Stimulated activated CD8-positive, alpha-beta memory T cell treated with anti-CD3 and anti-CD28 coated beads, Interleukin-2, amount 100 ng/mL, for 1 hour (primary cell): ENCODE results near the gene TOMT.

Source experiments
- DNase-seq, 2 donors: peaks; one replicate each; pipeline ENCODE4 v3.0.0-alpha.2; 2020; ENCODE audit warnings: low read depth in 2 of 2

The TOMT gene

GRCh38 chr11:72088076-72088808 is 17.5 kb upstream of the TOMT start:
- no peak for DNase-seq

- DNase-seq, result peak in 1 of 2 donors; percentile 44
These were observed 14.4 kb upstream of the TOMT start for GRCh38 chr11:72091292-72091691.

GRCh38 chr11:72098741-72099140 is 7.0 kb upstream of the TOMT start:
- no peak for DNase-seq

GRCh38 chr11:72100009-72100408 is 5.7 kb upstream of the TOMT start:
- DNase-seq, result no peak

- no peak for DNase-seq
These were observed 5.3 kb upstream of the TOMT start for GRCh38 chr11:72100462-72100861.

- no peak for DNase-seq
These were observed 3.6 kb upstream of the TOMT start for GRCh38 chr11:72102162-72102561.

GRCh38 chr11:72102631-72102945 is 3.1 kb upstream of the TOMT start:
- no peak for DNase-seq

GRCh38 chr11:72102946-72103753 is 2.6 kb upstream of the TOMT start, which contains the start of gene LAMTOR1:
TSS of gene LAMTOR1 (minus strand) at chr11:72103297. CDS start at chr11:72103224, 73 bp downstream.
- DNase-seq, result peak; percentile 96

GRCh38 chr11:72103754-72104167 is 2.0 kb upstream of the TOMT start:
- no peak for DNase-seq

GRCh38 chr11:72111300-72112142 is 5.8 kb downstream of the TOMT start:
- no peak for DNase-seq

- peak; percentile 95 to 98 for DNase-seq
These were observed 6.6 kb downstream of the TOMT start, which contains the start of gene ANAPC15 for GRCh38 chr11:72112143-72112977. TSS of gene ANAPC15 (minus strand) at chr11:72112695. CDS start at chr11:72111276, 1,419 bp downstream.

GRCh38 chr11:72112978-72113808 is 7.5 kb downstream of the TOMT start:
- DNase-seq, result no peak

- no peak for DNase-seq
These were observed 8.8 kb downstream of the TOMT start for GRCh38 chr11:72114570-72114969.

- DNase-seq, result no peak
These were observed 10.5 kb downstream of the TOMT start for GRCh38 chr11:72116019-72116755.

- DNase-seq, result no peak
These were observed 13.5 kb downstream of the TOMT start for GRCh38 chr11:72119198-72119597.

GRCh38 chr11:72120930-72121329 is 15.2 kb downstream of the TOMT start:
- no peak for DNase-seq

- DNase-seq, result no peak
These were observed 16.9 kb downstream of the TOMT start for GRCh38 chr11:72122607-72123006.

GRCh38 chr11:72123117-72123653 is 17.5 kb downstream of the TOMT start:
- no peak for DNase-seq

- DNase-seq, result no peak
These were observed 18.3 kb downstream of the TOMT start for GRCh38 chr11:72124046-72124445.
